Body of pancreas (tissue), 4 donors: ENCODE measurements around the gene MAPK7. TPM values are rescaled to one million over a fixed set of nuclear protein-coding genes. Genes with fewer than 3 reads are reported as not detected.

Experiments used
- ATAC-seq: fragments of 150-250 bp; one replicate; pipeline ENCODE4 v1.9.1; 2016
- DNase-seq, 4 donors: peaks; one replicate each; pipeline ENCODE4 v3.0.0-alpha.2; 2019
- H3K27ac ChIP-seq, 4 donors: fragments of 200-600 bp; sonication (generic); 1 replicate in 3 of 4; 2 replicates in 1 of 4; pipeline versions ENCODE4 v1.5.1 to v1.6.1; 2016 to 2019; ENCODE audit warnings: mild to moderate bottlenecking in 1 of 4, mixed read lengths in 1 of 4, moderate library complexity in 1 of 4
- H3K27me3 ChIP-seq, 2 donors: fragments of 200-600 bp; sonication (generic); one replicate each; pipeline ENCODE4 v1.6.0; 2016; ENCODE audit warnings: mild to moderate bottlenecking in 1 of 2
- H3K36me3 ChIP-seq, 2 donors: fragments of 200-600 bp; sonication (generic); replicated peaks in 1 of 2; 2 replicates each; pipeline ENCODE4 v1.5.1; 2016; ENCODE audit warnings: low read depth in 2 of 2; ENCODE audit not compliant: insufficient read depth in 1 of 2
- H3K4me1 ChIP-seq: fragments of 200-600 bp; sonication (generic); one replicate; pipeline ENCODE4 v1.6.0; 2016
- H3K4me3 ChIP-seq, 2 donors: fragments of 200-600 bp; sonication (generic); 1 replicate in 1 of 2; 2 replicates in 1 of 2; pipeline ENCODE4 v1.5.1; 2016 to 2019
- H3K9me3 ChIP-seq, 3 donors: fragments of 200-600 bp; sonication (generic); 1 replicate in 2 of 3; 2 replicates in 1 of 3; pipeline ENCODE4 v1.5.1; 2016
- POLR2A ChIP-seq, 3 donors: fragments of 450-650 bp; IDR thresholded peaks; one replicate each; pipeline ENCODE4 v1.6.1; 2016; ENCODE audit warnings: antibody characterized with exemption in 3 of 3, mild to moderate bottlenecking in 2 of 3
- WGBS, 2 donors: methylation state at CpG; one replicate each; pipeline ENCODE4 v1.1.5; 2017; 5-methylcytosine and 5-hydroxymethylcytosine counted together
- intact Hi-C: fragments of 100-400 bp; cut with DNase I; formaldehyde crosslinking; loops from one replicate; pipeline ENCODE4 v1.15.1; 2023
- total RNA-seq, 2 donors: library from RNA; depleted of rRNA; stranded (reverse); fragments of >200 nt; gene quantifications; one replicate each; pipeline ENCODE4 v1.1.0, GENCODE V29; 2016
- TF ChIP-seq, protein P1 (sequence below), 7 experiments: fragments of 450-650 bp in 4 of 7; fragments of 200-600 bp in 3 of 7; sonication (generic) in 3 of 7; IDR thresholded peaks; one replicate each; pipeline ENCODE4 v1.5.1; 2016 to 2019; ENCODE audit warnings: antibody characterized with exemption in 7 of 7

MAPK7 gene
- total RNA-seq, 2 donors from 2014 or later = 10.1 to 29.3 TPM

GRCh38 chr17:19379361-19380065 lies 1.2 kb downstream of the MAPK7 start:
- Histone ChIP-seq H3K27ac (peak overlapping the region in 1 of 4 donors; percentile 88), H3K27me3 (no peaks in the 10 kb centered on the region), H3K36me3 (peaks cover 0 to 13% of the 10 kb centered on the region in 2 donors), H3K9me3 (no peaks in the 10 kb centered on the region), H3K4me1 (peaks cover 16% of the 10 kb centered on the region), H3K4me3 (no peak overlapping the region)
- WGBS, 2 donors = 73 to 76% methylated on average over 13 of the region's 13 CpGs
- intact Hi-C loops = no loop called here
- no peak for TF ChIP-seq POLR2A (IDR thresholded peaks at IDR 0.05)
- TF ChIP-seq, protein P1, sequence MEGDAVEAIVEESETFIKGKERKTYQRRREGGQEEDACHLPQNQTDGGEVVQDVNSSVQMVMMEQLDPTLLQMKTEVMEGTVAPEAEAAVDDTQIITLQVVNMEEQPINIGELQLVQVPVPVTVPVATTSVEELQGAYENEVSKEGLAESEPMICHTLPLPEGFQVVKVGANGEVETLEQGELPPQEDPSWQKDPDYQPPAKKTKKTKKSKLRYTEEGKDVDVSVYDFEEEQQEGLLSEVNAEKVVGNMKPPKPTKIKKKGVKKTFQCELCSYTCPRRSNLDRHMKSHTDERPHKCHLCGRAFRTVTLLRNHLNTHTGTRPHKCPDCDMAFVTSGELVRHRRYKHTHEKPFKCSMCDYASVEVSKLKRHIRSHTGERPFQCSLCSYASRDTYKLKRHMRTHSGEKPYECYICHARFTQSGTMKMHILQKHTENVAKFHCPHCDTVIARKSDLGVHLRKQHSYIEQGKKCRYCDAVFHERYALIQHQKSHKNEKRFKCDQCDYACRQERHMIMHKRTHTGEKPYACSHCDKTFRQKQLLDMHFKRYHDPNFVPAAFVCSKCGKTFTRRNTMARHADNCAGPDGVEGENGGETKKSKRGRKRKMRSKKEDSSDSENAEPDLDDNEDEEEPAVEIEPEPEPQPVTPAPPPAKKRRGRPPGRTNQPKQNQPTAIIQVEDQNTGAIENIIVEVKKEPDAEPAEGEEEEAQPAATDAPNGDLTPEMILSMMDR (IDR thresholded peaks at IDR 0.05) = no peak
- ATAC-seq (no peak), DNase-seq (peak in 1 of 4 donors; percentile 0)

- peaks cover 16% of the 10 kb centered on the region for H3K4me1 ChIP-seq
- peaks cover 0 to 13% of the 10 kb centered on the region in 2 donors for H3K36me3 ChIP-seq
- intact Hi-C loops = no loop called here
- peak in 1 of 4 donors; percentile 12 for DNase-seq
- H3K27ac ChIP-seq = no peak overlapping the region
- H3K4me3 ChIP-seq = no peak overlapping the region
- WGBS, 2 donors = 90 to 93% methylated on average over 7 to 29 of the region's 29 CpGs
- TF ChIP-seq, protein P1 (IDR thresholded peaks at IDR 0.05) = no peak
- no peak for TF ChIP-seq POLR2A (IDR thresholded peaks at IDR 0.05)
- no peak for ATAC-seq
- no peaks in the 10 kb centered on the region for H3K9me3 ChIP-seq
- H3K27me3 ChIP-seq = no peaks in the 10 kb centered on the region
These were observed 2.4 kb downstream of the MAPK7 start for GRCh38 chr17:19380481-19381301.

GRCh38 chr17:19381361-19381740 lies 3.1 kb downstream of the MAPK7 start:
- peaks cover 16% of the 10 kb centered on the region for H3K4me1 ChIP-seq

DNA sequence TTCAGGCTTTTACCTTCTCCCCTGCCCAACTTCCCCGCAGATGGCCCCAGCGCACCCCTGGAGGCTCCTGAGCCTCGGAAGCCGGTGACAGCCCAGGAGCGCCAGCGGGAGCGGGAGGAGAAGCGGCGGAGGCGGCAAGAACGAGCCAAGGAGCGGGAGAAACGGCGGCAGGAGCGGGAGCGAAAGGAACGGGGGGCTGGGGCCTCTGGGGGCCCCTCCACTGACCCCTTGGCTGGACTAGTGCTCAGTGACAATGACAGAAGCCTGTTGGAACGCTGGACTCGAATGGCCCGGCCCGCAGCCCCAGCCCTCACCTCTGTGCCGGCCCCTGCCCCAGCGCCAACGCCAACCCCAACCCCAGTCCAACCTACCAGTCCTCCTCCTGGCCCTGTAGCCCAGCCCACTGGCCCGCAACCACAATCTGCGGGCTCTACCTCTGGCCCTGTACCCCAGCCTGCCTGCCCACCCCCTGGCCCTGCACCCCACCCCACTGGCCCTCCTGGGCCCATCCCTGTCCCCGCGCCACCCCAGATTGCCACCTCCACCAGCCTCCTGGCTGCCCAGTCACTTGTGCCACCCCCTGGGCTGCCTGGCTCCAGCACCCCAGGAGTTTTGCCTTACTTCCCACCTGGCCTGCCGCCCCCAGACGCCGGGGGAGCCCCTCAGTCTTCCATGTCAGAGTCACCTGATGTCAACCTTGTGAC lies 3.6 kb downstream of the MAPK7 start:
- 93 to 97% methylated on average over 21 to 26 of the region's 31 CpGs for WGBS, 2 donors
- Histone ChIP-seq H3K4me1 (peaks cover 15% of the 10 kb centered on the region), H3K27ac (no peak overlapping the region), H3K36me3 (peaks cover 0 to 13% of the 10 kb centered on the region in 2 donors), H3K27me3 (no peaks in the 10 kb centered on the region), H3K4me3 (no peak overlapping the region), H3K9me3 (no peaks in the 10 kb centered on the region)
- DNase-seq = peak in 1 of 4 donors; percentile 8
- ATAC-seq = no peak
- intact Hi-C loops = no loop called here
- TF ChIP-seq POLR2A (IDR thresholded peaks at IDR 0.05) = no peak
- TF ChIP-seq, protein P1 (IDR thresholded peaks at IDR 0.05) = no peak

More at GRCh38 chr17:19381361-19381740, 3.1 kb downstream of the MAPK7 start:
- Histone ChIP-seq H3K9me3 (no peaks in the 10 kb centered on the region), H3K36me3 (peaks cover 0 to 13% of the 10 kb centered on the region in 2 donors), H3K27me3 (no peaks in the 10 kb centered on the region), H3K4me3 (no peak overlapping the region), H3K27ac (no peak overlapping the region)
- intact Hi-C loops = no loop called here
- peak in 1 of 4 donors; percentile 9 for DNase-seq
- TF ChIP-seq, protein P1 (IDR thresholded peaks at IDR 0.05) = no peak
- TF ChIP-seq POLR2A (IDR thresholded peaks at IDR 0.05) = no peak
- 93% methylated on average over 2 to 7 of the region's 7 CpGs for WGBS, 2 donors
- ATAC-seq = no peak
